ENCODE data around the gene PANX3.

The PANX3 gene

DNA sequence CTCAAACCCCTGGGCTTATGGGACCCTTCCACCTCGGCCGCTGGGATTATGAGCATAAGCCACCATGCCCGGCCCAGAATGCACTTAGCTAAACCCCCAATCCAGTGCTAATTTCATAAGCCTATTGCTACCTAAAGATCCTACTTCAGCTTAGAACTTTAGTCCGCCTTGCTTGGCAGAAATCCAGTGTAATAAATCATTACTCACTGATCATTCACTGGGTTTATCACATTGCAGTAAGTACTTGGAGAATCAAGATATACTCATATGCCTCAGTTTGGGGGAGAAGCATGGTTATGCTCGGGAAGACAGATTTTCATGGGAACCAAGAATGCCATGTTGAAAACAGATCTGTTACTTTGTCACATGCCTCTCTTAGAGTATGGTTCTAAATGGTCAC lies 7.6 kb downstream of the PANX3 start:
- DNase-seq, result no peak

DNA sequence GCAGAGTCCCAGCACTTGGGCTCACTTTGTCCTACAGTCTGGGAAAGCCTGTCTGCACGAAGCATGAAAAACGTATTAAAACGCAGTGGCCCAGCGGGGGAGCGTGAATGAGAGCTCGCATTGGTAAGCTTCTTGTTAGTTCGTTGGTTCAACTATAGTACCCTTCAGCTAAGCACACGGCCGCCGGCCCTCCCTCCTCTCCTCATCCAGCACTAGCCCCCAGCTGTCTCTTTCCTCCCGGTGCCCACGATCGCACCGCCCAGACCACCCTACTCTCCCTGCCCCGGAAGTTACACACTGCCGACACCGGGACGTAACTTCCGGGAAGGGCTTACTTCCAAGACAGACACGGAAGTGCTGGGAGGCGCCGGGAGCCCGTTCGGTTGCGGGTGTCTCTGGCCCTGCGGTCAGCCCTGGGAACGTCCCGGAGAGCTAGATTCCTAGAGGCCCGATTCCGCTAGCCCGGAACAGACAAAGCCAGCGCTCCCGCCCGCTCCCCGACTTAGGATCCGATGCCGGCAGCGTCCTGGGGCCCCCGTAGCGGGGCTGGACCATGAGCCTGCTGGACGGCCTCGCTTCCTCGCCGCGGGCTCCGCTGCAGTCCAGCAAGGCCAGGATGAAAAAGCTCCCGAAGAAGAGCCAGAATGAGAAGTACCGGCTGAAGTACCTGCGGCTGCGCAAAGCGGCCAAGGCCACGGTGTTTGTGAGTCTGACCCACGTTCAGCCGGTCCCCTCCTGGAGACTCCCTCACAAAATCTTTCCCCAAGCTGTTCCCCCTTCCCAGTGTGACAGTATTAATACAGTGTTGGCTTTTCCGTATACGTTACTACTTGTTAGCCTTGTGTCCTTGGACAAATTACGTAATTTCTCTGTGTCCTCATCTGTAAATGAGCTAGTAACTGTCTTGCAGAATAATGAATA lies 11.6 kb downstream of the PANX3 start, which contains the start of gene TBRG1:
TBRG1 (plus strand) TSS at position 334 of the 921 bp plus-strand sequence; CDS start at position 554, 220 bp downstream.
- DNase-seq, result peak; percentile 71

DNA sequence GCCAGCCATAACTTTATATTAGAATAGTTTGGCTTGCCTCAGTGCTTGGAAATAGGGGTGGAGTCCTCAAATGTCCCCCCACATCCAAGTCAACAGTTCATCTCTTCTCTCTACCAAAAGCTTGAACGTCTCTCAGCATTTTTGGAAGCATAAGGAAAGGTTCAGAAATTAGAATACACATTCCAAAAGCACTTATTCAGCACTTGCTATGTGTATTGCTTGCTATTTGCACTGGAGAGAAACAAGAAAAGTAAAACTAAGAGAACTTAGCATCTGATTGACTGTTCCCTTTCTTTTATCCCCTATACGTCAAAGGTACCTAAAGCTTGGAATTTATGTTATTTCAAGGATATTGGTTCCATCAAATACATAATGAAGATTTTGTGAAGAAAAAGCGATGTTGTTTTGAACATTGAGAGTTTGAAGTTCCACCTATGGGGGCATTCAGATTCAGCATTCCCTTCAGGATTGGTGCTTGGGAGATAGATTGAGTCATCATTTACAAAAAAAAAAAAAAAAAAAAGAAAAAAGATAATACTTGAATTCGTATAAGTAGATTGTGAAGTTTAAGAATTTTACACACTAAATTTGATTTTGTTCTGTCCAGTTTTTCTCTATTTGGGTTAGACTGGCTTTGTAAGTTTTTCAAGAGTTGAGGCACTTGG lies 12.8 kb downstream of the PANX3 start:
- DNase-seq, result no peak

DNA sequence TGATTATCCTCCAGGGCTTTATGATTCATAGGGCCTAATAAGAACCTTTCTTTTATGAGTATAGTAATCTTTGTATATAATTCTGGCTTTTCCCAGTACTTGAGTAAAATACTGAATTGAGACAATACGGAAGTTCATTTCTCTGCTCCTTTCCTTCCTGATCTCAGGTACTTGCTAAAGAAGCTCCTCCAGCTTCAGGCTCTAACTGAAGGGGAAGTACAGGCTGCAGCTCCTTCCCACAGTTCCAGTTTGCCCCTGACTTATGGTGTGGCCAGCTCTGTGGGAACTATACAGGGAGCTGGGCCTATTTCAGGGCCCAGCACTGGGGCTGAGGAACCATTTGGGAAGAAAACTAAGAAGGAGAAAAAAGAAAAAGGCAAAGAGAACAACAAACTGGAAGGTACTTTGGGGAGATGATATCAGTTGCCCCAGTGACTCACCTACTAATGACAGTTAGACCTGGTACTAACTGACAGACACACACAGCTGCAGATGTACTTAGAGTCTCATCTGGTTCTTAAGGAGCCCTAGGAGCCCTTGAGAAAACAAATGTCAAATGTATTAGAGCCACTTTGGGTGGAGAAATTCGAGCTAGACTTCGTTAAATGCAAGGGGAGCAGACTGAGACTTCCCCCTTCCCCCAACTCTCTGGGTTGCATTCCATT lies 14.4 kb downstream of the PANX3 start:
- DNase-seq, result no peak

- DNase-seq, result no peak
Observed at GRCh38 chr11:124627546-124627945, 16.3 kb downstream of the PANX3 start.

DNA sequence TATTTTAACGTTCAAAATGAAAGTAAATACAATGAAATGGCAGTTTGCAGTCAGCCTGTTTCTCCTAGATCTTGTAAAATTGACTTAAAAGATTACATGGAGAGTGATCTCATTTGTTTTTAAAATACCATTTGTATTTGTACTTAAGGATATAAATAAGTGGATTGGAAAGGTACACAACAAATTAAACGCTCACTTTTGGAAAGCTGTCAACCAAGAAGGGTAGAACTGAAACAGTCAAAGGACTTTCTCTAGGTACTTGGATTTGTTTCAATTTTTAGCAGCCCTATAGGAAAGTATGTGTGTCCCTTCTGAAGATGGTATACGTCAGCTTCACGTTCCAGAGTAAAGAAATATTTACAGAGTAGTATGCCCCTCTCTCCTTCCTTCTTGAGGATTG lies 18.7 kb downstream of the PANX3 start:
- no peak for DNase-seq

GRCh38 chr11:124633355-124633754 lies 22.1 kb downstream of the PANX3 start:
- DNase-seq, result no peak

GRCh38 chr11:124635932-124636331 lies 24.7 kb downstream of the PANX3 start:
- DNase-seq, result no peak

GRCh38 chr11:124638500-124638899 lies 27.3 kb downstream of the PANX3 start:
- no peak for DNase-seq

DNA sequence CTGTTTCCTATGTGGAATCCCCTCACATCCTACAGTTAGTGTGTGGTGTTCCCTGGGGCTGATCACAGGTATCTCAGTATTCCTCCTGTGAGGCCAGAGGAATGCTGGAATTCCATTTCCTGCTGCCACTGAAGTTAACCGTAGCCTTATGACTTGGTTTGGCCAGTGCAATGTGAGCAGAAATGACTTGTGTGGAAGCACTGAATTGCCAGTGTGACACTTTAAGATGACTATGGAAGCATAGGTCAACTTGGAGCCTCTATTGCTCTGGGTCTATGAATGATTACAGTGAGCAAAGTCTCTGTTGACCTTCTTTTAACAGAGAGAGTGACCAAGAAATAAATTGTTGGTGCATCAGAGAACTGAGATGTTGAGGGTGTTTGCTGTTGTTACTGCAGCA lies 28.0 kb downstream of the PANX3 start:
- DNase-seq, result no peak

GRCh38 chr11:124640666-124641065 lies 29.4 kb downstream of the PANX3 start:
- no peak for DNase-seq

GRCh38 chr11:124642628-124643027 lies 31.4 kb downstream of the PANX3 start:
- no peak for DNase-seq

GRCh38 chr11:124643042-124643604 lies 31.9 kb downstream of the PANX3 start:
- no peak for DNase-seq

GRCh38 chr11:124643605-124644425 lies 32.6 kb downstream of the PANX3 start:
- no peak for DNase-seq

GRCh38 chr11:124644426-124645280 lies 33.4 kb downstream of the PANX3 start:
- no peak for DNase-seq

DNA sequence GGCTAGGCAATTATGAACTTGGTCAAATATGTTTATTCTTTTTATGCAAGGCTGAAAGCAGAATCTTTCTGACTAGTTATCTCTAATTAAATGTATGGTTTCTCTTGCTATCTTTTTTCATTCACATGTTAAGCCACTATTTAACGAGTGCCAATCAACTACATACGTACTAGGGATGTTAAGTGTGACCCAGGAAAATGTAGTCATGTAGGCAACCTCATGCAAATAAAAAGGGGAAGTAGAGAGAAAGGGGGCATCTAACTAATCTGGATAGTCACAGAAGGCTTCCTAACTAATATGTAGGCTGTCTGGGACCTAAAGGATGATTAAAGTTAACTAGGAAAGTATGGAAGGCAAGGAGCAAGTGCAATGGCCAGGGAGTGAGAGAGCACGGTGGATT lies 34.9 kb downstream of the PANX3 start:
- no peak for DNase-seq

DNA sequence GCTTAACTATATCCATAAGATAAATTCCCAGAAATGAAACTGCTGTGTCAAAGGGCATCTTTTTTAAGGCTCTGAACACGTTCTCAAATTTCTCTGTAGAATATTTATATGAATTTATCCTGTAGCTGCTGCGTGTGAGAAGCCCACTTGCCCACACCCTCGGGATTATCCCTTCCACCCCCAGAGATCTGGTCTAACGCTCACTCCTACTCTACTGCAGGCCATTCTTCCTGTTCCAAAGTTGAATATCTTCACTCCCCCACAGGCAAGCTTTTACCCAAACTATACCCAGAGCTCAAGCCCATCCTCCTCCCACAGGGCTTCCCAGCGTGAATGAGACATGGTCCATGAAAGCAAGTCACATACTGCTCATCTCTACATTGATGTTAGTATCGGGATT lies 37.4 kb downstream of the PANX3 start:
- DNase-seq, result no peak

- DNase-seq, result no peak
Observed at GRCh38 chr11:124656774-124657630, 45.8 kb downstream of the PANX3 start.

- DNase-seq, result no peak
Observed at GRCh38 chr11:124657904-124658303, 46.7 kb downstream of the PANX3 start.

- DNase-seq, result no peak
Observed at GRCh38 chr11:124658501-124658900, 47.3 kb downstream of the PANX3 start.
